Psoas muscle (tissue), 8 donors: Measurements from ENCODE around the gene ZSWIM9. TPM values are rescaled to one million over a fixed set of nuclear protein-coding genes. Genes with fewer than 3 reads are reported as not detected.

Source experiments
- ATAC-seq, 4 donors: fragments of 200-7000 bp; cut with Tn5 transposase; one replicate each; pipeline ENCODE4 v1.9.1; 2020; ENCODE audit warnings: moderate library complexity in 3 of 4, mild to moderate bottlenecking in 2 of 4
- DNase-seq, 2 donors: peaks; one replicate each; pipeline ENCODE4 v3.0.0-alpha.2; 2020
- H3K27ac ChIP-seq: fragments of 200-600 bp; one replicate; pipeline ENCODE4 v1.8.0; 2022
- H3K27me3 ChIP-seq, 3 donors: fragments of 200-600 bp in 1 of 3; one replicate each; pipeline versions ENCODE4 v1.6.1 to v1.8.0; 2013 to 2022; ENCODE audit warnings: low read length in 2 of 3, mild to moderate bottlenecking in 2 of 3, moderate library complexity in 1 of 3; ENCODE audit not compliant: insufficient read depth in 3 of 3
- H3K36me3 ChIP-seq, 2 donors: fragments of 200-600 bp in 1 of 2; one replicate each; pipeline versions ENCODE4 v1.6.1 to v1.8.0; 2013 to 2022; ENCODE audit warnings: low read depth in 1 of 2, mild to moderate bottlenecking in 1 of 2, moderate library complexity in 1 of 2; ENCODE audit not compliant: insufficient read depth in 1 of 2
- H3K4me1 ChIP-seq: fragments of 200-600 bp; one replicate; pipeline ENCODE4 v1.8.0; 2022
- H3K4me3 ChIP-seq: fragments of 200-600 bp; one replicate; pipeline ENCODE4 v1.8.0; 2022; ENCODE audit warnings: mild to moderate bottlenecking
- H3K9me3 ChIP-seq: fragments of 200-600 bp; one replicate; pipeline ENCODE4 v1.8.0; 2022
- CTCF ChIP-seq: fragments of 200-600 bp; IDR thresholded peaks from one replicate; pipeline ENCODE4 v1.8.0; 2022; ENCODE audit warnings: antibody characterized with exemption
- WGBS, 3 donors: extraction: QIAGEN DNeasy Blood & Tissue Kit; methylation state at CpG; one replicate each; pipeline versions ENCODE4 v1.1.6 to v1.1.7; 2013; 5-methylcytosine and 5-hydroxymethylcytosine counted together
- intact Hi-C, 2 donors: fragments of 100-400 bp; cut with DNase I; formaldehyde crosslinking; loops; one replicate each; pipeline versions ENCODE4 v1.11.0 to v1.14.2; 2022
- polyA plus RNA-seq, 3 donors: library from polyadenylated mRNA; stranded (reverse); fragments of 200-250 nt; gene quantifications; one replicate each; pipeline ENCODE4 v1.2.3, GENCODE V29; 2013
- total RNA-seq, 4 donors: library from RNA; stranded (reverse); fragmentation: NEBNext Ultra II Directional in 2 of 4; extraction: Animal tissue kit (Norgen Biotek cat#: 25700) in 2 of 4; gene quantifications; one replicate each; pipeline versions ENCODE4 v1.2.1 to v1.2.4, GENCODE V29; 2021 to 2023
- donor health status: healthy with polysubstance abuse.
- donor health status: DM: no; HTN: no; CAD: no; lungs with moderate emphysema.
- donor health status: Bipolar disorder and iron deficiency.
- donor health status: healthy.
- donor health status: DM: yes; HTN: yes; CAD: no.
- donor health status: DM: no; HTN: no; CAD: no.
- donor health status: DM: no; HTN: no; CAD: no.
- donor health status: DM: yes; HTN: yes; CAD: no.

Gene ZSWIM9
- total and polyA plus RNA-seq, 7 donors, result 3.0 to 10.5 (median 5.2) TPM

GRCh38 chr19:48136547-48136946 is 33.9 kb upstream of the ZSWIM9 start:
- TF ChIP-seq CTCF, result no peak
- Histone ChIP-seq H3K27ac (no peak overlapping the region), H3K4me3 (no peak overlapping the region), H3K27me3 (no peaks in the 10 kb centered on the region), H3K36me3 (no peaks in the 10 kb centered on the region), H3K9me3 (no peaks in the 10 kb centered on the region), H3K4me1 (no peaks in the 10 kb centered on the region)
- ATAC-seq (no peak), DNase-seq (no peak)
- WGBS, 3 donors, result 90 to 97% (median 93%) methylated on average over 4 of the region's 4 CpGs
- intact Hi-C loops, result no loop called here

- no peak overlapping the region for H3K27ac ChIP-seq
- WGBS, 3 donors, result 91 to 96% (median 93%) methylated on average over 24 to 26 of the region's 26 CpGs
- H3K27me3 ChIP-seq, result no peaks in the 10 kb centered on the region
- ATAC-seq (no peak), DNase-seq (no peak)
- TF ChIP-seq CTCF, result no peak
- no peak overlapping the region for H3K4me3 ChIP-seq
- H3K4me1 ChIP-seq, result no peaks in the 10 kb centered on the region
- intact Hi-C loops, result no loop called here
- H3K36me3 ChIP-seq, result no peaks in the 10 kb centered on the region
- no peaks in the 10 kb centered on the region for H3K9me3 ChIP-seq
These were observed 33.1 kb upstream of the ZSWIM9 start for GRCh38 chr19:48137411-48137810.

GRCh38 chr19:48139053-48139452 is 31.4 kb upstream of the ZSWIM9 start:
- H3K36me3 ChIP-seq, result no peaks in the 10 kb centered on the region
- no peaks in the 10 kb centered on the region for H3K9me3 ChIP-seq
- H3K27me3 ChIP-seq, result no peaks in the 10 kb centered on the region
- ATAC-seq, result no peak
- intact Hi-C loops, result no loop called here
- no peak overlapping the region for H3K27ac ChIP-seq
- DNase-seq, result no peak
- no peak for TF ChIP-seq CTCF
- no peaks in the 10 kb centered on the region for H3K4me1 ChIP-seq
- H3K4me3 ChIP-seq, result no peak overlapping the region
- 76 to 85% (median 84%) methylated on average over 6 of the region's 6 CpGs for WGBS, 3 donors

GRCh38 chr19:48147597-48148175 is 22.8 kb upstream of the ZSWIM9 start:
- WGBS, 3 donors, result 83 to 99% (median 96%) methylated on average over 4 of the region's 4 CpGs
- no peak for DNase-seq
- TF ChIP-seq CTCF, result no peak
- no peaks in the 10 kb centered on the region for H3K27me3 ChIP-seq
- no peak overlapping the region for H3K27ac ChIP-seq
- no peak overlapping the region for H3K4me3 ChIP-seq
- intact Hi-C loops, result no loop called here
- no peaks in the 10 kb centered on the region for H3K4me1 ChIP-seq
- H3K36me3 ChIP-seq, result no peaks in the 10 kb centered on the region
- no peak for ATAC-seq
- H3K9me3 ChIP-seq, result no peaks in the 10 kb centered on the region

GRCh38 chr19:48148576-48148975 is 21.9 kb upstream of the ZSWIM9 start:
- ATAC-seq (no peak), DNase-seq (no peak)
- no peak overlapping the region for H3K27ac ChIP-seq
- no peaks in the 10 kb centered on the region for H3K36me3 ChIP-seq
- no peaks in the 10 kb centered on the region for H3K4me1 ChIP-seq
- intact Hi-C loops, result no loop called here
- WGBS, 3 donors, result 89 to 99% (median 96%) methylated on average over 9 of the region's 9 CpGs
- no peak overlapping the region for H3K4me3 ChIP-seq
- no peak for TF ChIP-seq CTCF
- H3K9me3 ChIP-seq, result no peaks in the 10 kb centered on the region
- H3K27me3 ChIP-seq, result no peaks in the 10 kb centered on the region
